Cardiac fibroblast (primary cell): ENCODE measurements around the gene CDC42EP3.

Experiments
- DNase-seq, 2 donors: peaks; one replicate each; pipeline versions ENCODE4 v3.0.0 to v3.0.0-alpha.2; 2010; ENCODE audit warnings: low read depth in 2 of 2
- H3K4me3 ChIP-seq, 2 donors: replicated peaks in 1 of 2; 1 replicate in 1 of 2; 2 replicates in 1 of 2; pipeline ENCODE4 v1.5.1; 2011; ENCODE audit warnings: low read depth in 2 of 2, low read length in 2 of 2, mild to moderate bottlenecking in 2 of 2, moderate library complexity in 1 of 2
- CTCF ChIP-seq: IDR thresholded peaks from one replicate; pipeline ENCODE4 v1.5.1; 2011; ENCODE audit warnings: low read depth, mild to moderate bottlenecking, low read length, inconsistent platforms

Gene CDC42EP3

GRCh38 chr2:37663390-37663789 lies 8.1 kb downstream of the CDC42EP3 start:
- DNase-seq = no peak
- no peak overlapping the region for H3K4me3 ChIP-seq
- no peak for TF ChIP-seq CTCF

- TF ChIP-seq CTCF = no peak
- DNase-seq = no peak
- no peak overlapping the region for H3K4me3 ChIP-seq
Observed at GRCh38 chr2:37659723-37660122, 11.7 kb downstream of the CDC42EP3 start.

GRCh38 chr2:37658682-37659081 lies 12.8 kb downstream of the CDC42EP3 start:
- no peak for TF ChIP-seq CTCF

GRCh38 chr2:37657471-37657870 lies 14.0 kb downstream of the CDC42EP3 start:
- TF ChIP-seq CTCF = no peak
- no peak for DNase-seq
- no peak overlapping the region for H3K4me3 ChIP-seq

More at GRCh38 chr2:37658682-37659081, 12.8 kb downstream of the CDC42EP3 start:
- DNase-seq = no peak
- no peak overlapping the region for H3K4me3 ChIP-seq

- DNase-seq = peak in 1 of 2 donors; percentile 56
- TF ChIP-seq CTCF = no peak
- no peak overlapping the region for H3K4me3 ChIP-seq
Observed at GRCh38 chr2:37656512-37657423, 14.7 kb downstream of the CDC42EP3 start.

GRCh38 chr2:37654932-37655841 lies 16.3 kb downstream of the CDC42EP3 start:
- H3K4me3 ChIP-seq = no peak overlapping the region
- DNase-seq = peak; percentile 42 to 67

More at GRCh38 chr2:37654932-37655841, 16.3 kb downstream of the CDC42EP3 start:
- no peak for TF ChIP-seq CTCF
